OCI-LY1 (cell line): Measurements from ENCODE around the gene CXCL12.

Experiments used
- CTCF ChIP-seq: fragments of 200-600 bp; sonication (generic), shearing (Covaris generic); IDR thresholded peaks from 2 replicates; pipeline ENCODE4 v1.5.1; 2017; ENCODE audit warnings: mild to moderate bottlenecking, antibody characterized with exemption, low read length, moderate library complexity, mixed read lengths
- EZH2 ChIP-seq: fragments of 200-600 bp; sonication (generic), shearing (Covaris generic); IDR thresholded peaks from 2 replicates; pipeline ENCODE4 v1.8.0; 2017; ENCODE audit warnings: borderline replicate concordance, mixed run types, mild to moderate bottlenecking, antibody characterized with exemption, low read length, moderate library complexity, mixed read lengths

- no peak for TF ChIP-seq CTCF
- no peak for TF ChIP-seq EZH2
Observed at GRCh38 chr10:44382981-44383748, 1.7 kb downstream of the CXCL12 start.
